HEK293 (cell line): Measurements from ENCODE around the gene STK4.

Source experiments
- CTCF ChIA-PET: fragments of 350-600 bp; formaldehyde crosslinking; extraction: SDS; loops from one replicate; lab custom pipeline; 2021; ENCODE audit warnings: antibody characterized with exemption; lab: Yijun Ruan, JAX
- POLR2A ChIA-PET: fragments of 300-600 bp; formaldehyde crosslinking; extraction: SDS; loops from one replicate; lab custom pipeline; 2020; ENCODE audit warnings: antibody characterized with exemption, inconsistent platforms; lab: Yijun Ruan, JAX
- H3K27ac ChIP-seq: fragments of 200-500 bp; sonication (Bioruptor generic); 2 replicates; pipeline ENCODE4 v1.5.1; 2014; ENCODE audit warnings: low read depth, low read length, control low read depth, inconsistent platforms; ENCODE audit errors: extremely low read depth
- H3K36me3 ChIP-seq, 2 experiments: fragments of 200-500 bp in 1 of 2; sonication (Bioruptor generic) in 1 of 2; 1 replicate in 1 of 2; 2 replicates in 1 of 2; pipeline ENCODE4 v1.5.1; 2014 to 2017; ENCODE audit warnings: inconsistent platforms in 2 of 2, low read length in 2 of 2; ENCODE audit not compliant: control insufficient read depth in 2 of 2, insufficient read depth in 1 of 2
- H3K4me1 ChIP-seq: fragments of 200-500 bp; sonication (Bioruptor generic); 2 replicates; pipeline ENCODE4 v1.5.1; 2014; ENCODE audit warnings: mild to moderate bottlenecking, low read length, inconsistent platforms; ENCODE audit not compliant: control insufficient read depth, insufficient read depth
- H3K4me3 ChIP-seq: 2 replicates; pipeline ENCODE4 v1.5.1; 2011; ENCODE audit warnings: low read depth, mild to moderate bottlenecking, control low read depth, low read length, moderate library complexity
- H3K9me3 ChIP-seq: fragments of 200-500 bp; sonication (Bioruptor generic); 2 replicates; pipeline ENCODE4 v1.5.1; 2014; ENCODE audit warnings: low read depth, low read length, inconsistent platforms; ENCODE audit not compliant: control insufficient read depth, insufficient read depth
- BCL11B ChIP-seq: fragments of 450-650 bp; formaldehyde crosslinking; IDR thresholded peaks from 2 replicates; pipeline ENCODE4 v1.5.1; 2016; ENCODE audit warnings: low read depth, missing biosample characterization, missing genetic modification characterization
- CTCF ChIP-seq: fragments of 450-650 bp; formaldehyde crosslinking; IDR thresholded peaks from 2 replicates; pipeline ENCODE4 v1.5.1; 2016; ENCODE audit warnings: missing biosample characterization, missing genetic modification characterization
- KLF17 ChIP-seq: fragments of 450-650 bp; formaldehyde crosslinking; IDR thresholded peaks from 2 replicates; pipeline ENCODE4 v1.5.1; 2016; ENCODE audit warnings: missing biosample characterization, missing genetic modification characterization
- SCRT2 ChIP-seq: fragments of 450-650 bp; formaldehyde crosslinking; IDR thresholded peaks from 2 replicates; pipeline ENCODE4 v1.5.1; 2016; ENCODE audit warnings: missing biosample characterization, missing genetic modification characterization
- ZBTB8A ChIP-seq: fragments of 450-650 bp; formaldehyde crosslinking; IDR thresholded peaks from 2 replicates; pipeline ENCODE4 v1.5.1; 2016; ENCODE audit warnings: missing biosample characterization, missing genetic modification characterization
- ZFP37 ChIP-seq: fragments of 450-650 bp; formaldehyde crosslinking; IDR thresholded peaks from 2 replicates; pipeline ENCODE4 v1.5.1; 2016; ENCODE audit warnings: missing biosample characterization, missing genetic modification characterization
- ZNF121 ChIP-seq: fragments of 450-650 bp; formaldehyde crosslinking; IDR thresholded peaks from 2 replicates; pipeline ENCODE4 v1.5.1; 2016; ENCODE audit warnings: missing biosample characterization, missing genetic modification characterization
- ZNF133 ChIP-seq: fragments of 450-650 bp; formaldehyde crosslinking; IDR thresholded peaks from 2 replicates; pipeline ENCODE4 v1.5.1; 2016; ENCODE audit warnings: missing biosample characterization, missing genetic modification characterization
- ZNF157 ChIP-seq: fragments of 450-650 bp; formaldehyde crosslinking; IDR thresholded peaks from 2 replicates; pipeline ENCODE4 v1.5.1; 2016; ENCODE audit warnings: missing biosample characterization, missing genetic modification characterization
- ZNF174 ChIP-seq: fragments of 450-650 bp; formaldehyde crosslinking; IDR thresholded peaks from 2 replicates; pipeline ENCODE4 v1.5.0; 2017; ENCODE audit warnings: missing biosample characterization, mild to moderate bottlenecking, missing genetic modification characterization
- ZNF214 ChIP-seq: fragments of 450-650 bp; formaldehyde crosslinking; IDR thresholded peaks from 2 replicates; pipeline ENCODE4 v1.5.1; 2017; ENCODE audit warnings: missing biosample characterization, mild to moderate bottlenecking, missing genetic modification characterization, borderline replicate concordance
- ZNF530 ChIP-seq: fragments of 450-650 bp; formaldehyde crosslinking; IDR thresholded peaks from 2 replicates; pipeline ENCODE4 v1.5.1; 2016; ENCODE audit warnings: low read depth, missing biosample characterization, missing genetic modification characterization
- ZNF585B ChIP-seq: fragments of 450-650 bp; formaldehyde crosslinking; IDR thresholded peaks from 2 replicates; pipeline ENCODE4 v1.5.1; 2016; ENCODE audit warnings: missing biosample characterization, missing genetic modification characterization
- ZNF639 ChIP-seq: fragments of 450-650 bp; formaldehyde crosslinking; IDR thresholded peaks from 2 replicates; pipeline ENCODE4 v1.5.1; 2016; ENCODE audit warnings: missing biosample characterization, missing genetic modification characterization
- ZNF76 ChIP-seq: fragments of 450-650 bp; formaldehyde crosslinking; IDR thresholded peaks from 2 replicates; pipeline ENCODE4; 2016; ENCODE audit warnings: low read depth, missing biosample characterization, missing genetic modification characterization, borderline replicate concordance
- ZNF785 ChIP-seq: fragments of 450-650 bp; formaldehyde crosslinking; IDR thresholded peaks from 2 replicates; pipeline ENCODE4 v1.5.1; 2016; ENCODE audit warnings: missing biosample characterization, missing genetic modification characterization
- TF ChIP-seq, protein P1 (sequence below): fragments of 450-650 bp; formaldehyde crosslinking; IDR thresholded peaks from 2 replicates; pipeline ENCODE4 v1.5.1; 2016; ENCODE audit warnings: missing biosample characterization, missing genetic modification characterization
- TF ChIP-seq, protein P2 (sequence below): fragments of 450-650 bp; formaldehyde crosslinking; IDR thresholded peaks from 2 replicates; pipeline ENCODE4 v1.5.1; 2016; ENCODE audit warnings: missing biosample characterization, missing genetic modification characterization

STK4 gene

DNA sequence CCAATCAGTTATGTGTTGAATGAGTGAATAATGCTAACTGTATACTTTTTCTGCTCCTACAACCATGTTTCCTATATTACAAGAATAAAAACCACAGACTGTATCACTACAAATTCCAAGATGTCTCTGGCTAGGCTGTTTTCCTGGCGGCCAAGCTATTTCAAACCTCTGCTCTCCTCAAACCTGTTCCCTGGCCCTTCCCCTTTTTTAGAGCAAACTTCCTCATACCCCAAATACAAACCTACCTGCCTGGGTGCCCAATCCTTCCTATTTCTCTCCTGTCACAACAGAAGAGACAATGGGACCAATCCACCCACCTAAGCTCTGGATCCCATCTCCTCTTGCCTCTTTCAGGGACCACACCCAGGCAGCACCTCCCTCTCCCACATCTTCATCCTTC lies 13.6 kb upstream of the STK4 start:
- ChIA-PET CTCF (interaction anchor here (1.5 kb wide), 1 partner anchor 12 kb away, joined by 3 read pairs; no protein-coding TSS in a partner anchor), POLR2A (interaction anchor here (1.3 kb wide), 1 partner anchor 12 kb away, joined by 3 read pairs; no protein-coding TSS in a partner anchor)
- TF ChIP-seq BCL11B (no peak), ZNF585B (tag by site-specific recombination) (no peak), CTCF (tag by site-specific recombination) (no peak), ZNF76 (tag by site-specific recombination) (no peak), ZNF214 (no peak)
- TF ChIP-seq, protein P1, sequence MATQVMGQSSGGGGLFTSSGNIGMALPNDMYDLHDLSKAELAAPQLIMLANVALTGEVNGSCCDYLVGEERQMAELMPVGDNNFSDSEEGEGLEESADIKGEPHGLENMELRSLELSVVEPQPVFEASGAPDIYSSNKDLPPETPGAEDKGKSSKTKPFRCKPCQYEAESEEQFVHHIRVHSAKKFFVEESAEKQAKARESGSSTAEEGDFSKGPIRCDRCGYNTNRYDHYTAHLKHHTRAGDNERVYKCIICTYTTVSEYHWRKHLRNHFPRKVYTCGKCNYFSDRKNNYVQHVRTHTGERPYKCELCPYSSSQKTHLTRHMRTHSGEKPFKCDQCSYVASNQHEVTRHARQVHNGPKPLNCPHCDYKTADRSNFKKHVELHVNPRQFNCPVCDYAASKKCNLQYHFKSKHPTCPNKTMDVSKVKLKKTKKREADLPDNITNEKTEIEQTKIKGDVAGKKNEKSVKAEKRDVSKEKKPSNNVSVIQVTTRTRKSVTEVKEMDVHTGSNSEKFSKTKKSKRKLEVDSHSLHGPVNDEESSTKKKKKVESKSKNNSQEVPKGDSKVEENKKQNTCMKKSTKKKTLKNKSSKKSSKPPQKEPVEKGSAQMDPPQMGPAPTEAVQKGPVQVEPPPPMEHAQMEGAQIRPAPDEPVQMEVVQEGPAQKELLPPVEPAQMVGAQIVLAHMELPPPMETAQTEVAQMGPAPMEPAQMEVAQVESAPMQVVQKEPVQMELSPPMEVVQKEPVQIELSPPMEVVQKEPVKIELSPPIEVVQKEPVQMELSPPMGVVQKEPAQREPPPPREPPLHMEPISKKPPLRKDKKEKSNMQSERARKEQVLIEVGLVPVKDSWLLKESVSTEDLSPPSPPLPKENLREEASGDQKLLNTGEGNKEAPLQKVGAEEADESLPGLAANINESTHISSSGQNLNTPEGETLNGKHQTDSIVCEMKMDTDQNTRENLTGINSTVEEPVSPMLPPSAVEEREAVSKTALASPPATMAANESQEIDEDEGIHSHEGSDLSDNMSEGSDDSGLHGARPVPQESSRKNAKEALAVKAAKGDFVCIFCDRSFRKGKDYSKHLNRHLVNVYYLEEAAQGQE (tag by site-specific recombination) = no peak
- TF ChIP-seq, protein P2, sequence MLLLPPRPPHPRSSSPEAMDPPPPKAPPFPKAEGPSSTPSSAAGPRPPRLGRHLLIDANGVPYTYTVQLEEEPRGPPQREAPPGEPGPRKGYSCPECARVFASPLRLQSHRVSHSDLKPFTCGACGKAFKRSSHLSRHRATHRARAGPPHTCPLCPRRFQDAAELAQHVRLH (tag by site-specific recombination) = no peak
- Histone ChIP-seq H3K36me3 (peaks cover 23 to 87% of the 10 kb centered on the region in 2 experiments), H3K4me3 (no peak overlapping the region), H3K27ac (no peak overlapping the region), H3K4me1 (no peaks in the 10 kb centered on the region), H3K9me3 (no peaks in the 10 kb centered on the region)

DNA sequence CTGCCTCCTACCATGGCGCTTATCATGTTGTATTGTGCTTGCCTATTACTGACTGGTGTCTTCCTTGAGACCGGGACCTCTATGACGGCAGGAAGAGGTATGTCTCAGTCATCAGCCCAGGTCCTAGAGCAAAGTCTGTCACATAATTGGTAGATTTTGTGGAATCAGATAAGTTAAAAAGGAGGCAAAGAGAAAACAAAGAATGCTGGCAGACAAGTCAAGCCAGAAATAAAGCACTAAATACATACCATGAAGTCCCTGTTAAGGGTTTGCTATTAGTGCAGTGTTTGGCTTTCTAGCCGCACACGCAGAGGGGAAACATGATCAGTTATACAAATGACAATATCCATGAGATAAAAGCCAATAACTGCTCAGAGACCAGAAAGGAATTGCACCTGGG lies 12.1 kb upstream of the STK4 start:
- H3K27ac ChIP-seq = no peak overlapping the region
- POLR2A ChIA-PET = interaction anchor here (1.3 kb wide), 1 partner anchor 14 kb away, joined by 3 read pairs; no protein-coding TSS in a partner anchor
- CTCF ChIA-PET = interaction anchor here (1.5 kb wide), 1 partner anchor 11 kb away, joined by 3 read pairs; no protein-coding TSS in a partner anchor
- peaks cover 4% of the 10 kb centered on the region for H3K4me1 ChIP-seq
- H3K9me3 ChIP-seq = no peaks in the 10 kb centered on the region
- no peak overlapping the region for H3K4me3 ChIP-seq
- H3K36me3 ChIP-seq = peaks cover 23 to 78% of the 10 kb centered on the region in 2 experiments
- TF ChIP-seq ZBTB8A (tag by site-specific recombination) = no peak
- no peak for TF ChIP-seq SCRT2 (tag by site-specific recombination)
- no peak for TF ChIP-seq KLF17 (tag by site-specific recombination)
- no peak for TF ChIP-seq ZNF133
- no peak for TF ChIP-seq ZNF174 (tag by site-specific recombination)
- TF ChIP-seq ZNF530 (tag by site-specific recombination) = no peak
- no peak for TF ChIP-seq ZFP37
- no peak for TF ChIP-seq ZNF157 (tag by site-specific recombination)
- TF ChIP-seq ZNF785 (tag by site-specific recombination) = no peak
- TF ChIP-seq ZNF639 (tag by site-specific recombination) = no peak
- TF ChIP-seq ZNF121 = no peak
